Transverse colon (tissue), 3 donors: ENCODE results near the gene CASTOR1.

ENCODE experiments used
- CTCF ChIP-seq, 5 experiments: fragments of 200-600 bp in 3 of 5; fragments of 450-650 bp in 2 of 5; sonication (generic) in 3 of 5; IDR thresholded peaks; 1 replicate in 2 of 5; 2 replicates in 3 of 5; pipeline ENCODE4 v1.5.1; 2016 to 2017; ENCODE audit warnings: antibody characterized with exemption in 5 of 5, inconsistent platforms in 3 of 5, mild to moderate bottlenecking in 2 of 5, moderate library complexity in 1 of 5
- EP300 ChIP-seq: sonication (generic); formaldehyde crosslinking; IDR thresholded peaks from one replicate; pipeline ENCODE4 v1.6.1; 2017; ENCODE audit warnings: antibody characterized with exemption, low read depth
- POLR2A ChIP-seq: fragments of 450-650 bp; IDR thresholded peaks from one replicate; pipeline ENCODE4 v1.6.1; 2016; ENCODE audit warnings: antibody characterized with exemption, mild to moderate bottlenecking, moderate library complexity

GRCh38 chr22:30332994-30333706 is 43.8 kb upstream of the CASTOR1 start:
- TF ChIP-seq CTCF (IDR thresholded peaks at IDR 0.05): no peak
- TF ChIP-seq EP300: no peak
- no peak for TF ChIP-seq POLR2A
